Neural cell (in vitro differentiated cells): ENCODE data around the gene NDUFB7. TPM values are rescaled to one million over a fixed set of nuclear protein-coding genes. Genes with fewer than 3 reads are reported as not detected.
"Not testable (repeated sequence)": the region's sequence is repeated elsewhere in the genome, so short reads cannot be mapped to it uniquely, and the experiment has no call there.

Experiments
- H2AFZ ChIP-seq: fragments of 200-600, 300-800 bp; sonication (generic), shearing (Covaris generic); 2 replicates; pipeline ENCODE4 v1.6.0; 2014; ENCODE audit warnings: low read depth, mild to moderate bottlenecking, antibody characterized with exemption, low read length, moderate library complexity
- H3F3A ChIP-seq: fragments of 200-600 bp; shearing (Covaris generic); 2 replicates; pipeline ENCODE4 v1.6.1; 2016; ENCODE audit warnings: mild to moderate bottlenecking, moderate library complexity, mixed read lengths, antibody characterized with exemption, low read length; ENCODE audit not compliant: insufficient read depth, poor library complexity, severe bottlenecking
- H3K27ac ChIP-seq: fragments of 200-600, 300-800 bp; sonication (generic), shearing (Covaris generic); 2 replicates; pipeline ENCODE4 v1.5.1; 2014; ENCODE audit warnings: mild to moderate bottlenecking, low read length, moderate library complexity
- H3K27me3 ChIP-seq: fragments of 300-800, 200-600 bp; sonication (generic), shearing (Covaris generic); 2 replicates; pipeline ENCODE4 v1.6.0; 2014; ENCODE audit warnings: mild to moderate bottlenecking, low read depth, low read length, moderate library complexity; ENCODE audit not compliant: insufficient read depth
- H3K36me3 ChIP-seq: fragments of 300-800, 200-600 bp; sonication (generic), shearing (Covaris generic); 2 replicates; pipeline ENCODE4 v1.5.1; 2014; ENCODE audit warnings: mild to moderate bottlenecking, antibody characterized with exemption, low read length, moderate library complexity; ENCODE audit not compliant: insufficient read depth
- H3K4me2 ChIP-seq: fragments of 300-800, 200-600 bp; sonication (generic), shearing (Covaris generic); 2 replicates; pipeline ENCODE4 v1.6.0; 2014; ENCODE audit warnings: mild to moderate bottlenecking, low read length
- H3K4me3 ChIP-seq: fragments of 300-800, 200-600 bp; sonication (generic), shearing (Covaris generic); 2 replicates; pipeline ENCODE4 v1.5.1; 2014; ENCODE audit warnings: mild to moderate bottlenecking, low read length, moderate library complexity
- H3K79me2 ChIP-seq: fragments of 200-600 bp; shearing (Covaris generic); replicated peaks from 2 replicates; pipeline ENCODE4 v1.6.0; 2014; ENCODE audit warnings: mild to moderate bottlenecking, low read length, moderate library complexity; ENCODE audit not compliant: insufficient read depth
- H3K9ac ChIP-seq: fragments of 300-800, 200-600 bp; sonication (generic), shearing (Covaris generic); 2 replicates; pipeline ENCODE4 v1.6.1; 2016; ENCODE audit warnings: mild to moderate bottlenecking, low read length, mixed read lengths
- H3K9me2 ChIP-seq: fragments of 200-600 bp; shearing (Covaris generic); 2 replicates; pipeline ENCODE4 v1.6.1; 2016; ENCODE audit warnings: mild to moderate bottlenecking, low read length, mixed read lengths; ENCODE audit not compliant: insufficient read depth
- H3K9me3 ChIP-seq: fragments of 200-600, 300-800 bp; sonication (generic), shearing (Covaris generic); 2 replicates; pipeline ENCODE4 v1.6.1; 2016; ENCODE audit warnings: mild to moderate bottlenecking, mixed run types, low read length, moderate library complexity, mixed read lengths
- H4K20me1 ChIP-seq: fragments of 200-600 bp; shearing (Covaris generic); 2 replicates; pipeline ENCODE4 v1.6.1; 2016; ENCODE audit warnings: mild to moderate bottlenecking, mixed run types; ENCODE audit not compliant: insufficient read depth
- CTCF ChIP-seq: fragments of 450-650 bp; IDR thresholded peaks from 2 replicates; pipeline ENCODE4 v1.5.1; 2014; ENCODE audit warnings: antibody characterized with exemption, mild to moderate bottlenecking, moderate library complexity; ENCODE audit not compliant: poor library complexity, severe bottlenecking
- EP300 ChIP-seq: fragments of 450-650 bp; conservative IDR thresholded peaks from 2 replicates; pipeline ENCODE4 v1.6.1; 2014; ENCODE audit warnings: antibody characterized with exemption, mild to moderate bottlenecking, moderate library complexity; ENCODE audit not compliant: poor library complexity, severe bottlenecking
- EZH2 ChIP-seq: fragments of 200-600, 300-800 bp; shearing (Covaris generic), sonication (generic); IDR thresholded peaks from 2 replicates; pipeline ENCODE4 v1.6.1; 2014; ENCODE audit warnings: antibody characterized with exemption, low read length, borderline replicate concordance, mild to moderate bottlenecking; ENCODE audit not compliant: insufficient read depth, poor library complexity, severe bottlenecking
- MXI1 ChIP-seq: fragments of 450-650 bp; conservative IDR thresholded peaks from 2 replicates; pipeline ENCODE4 v1.6.1; 2014; ENCODE audit warnings: antibody characterized with exemption, mild to moderate bottlenecking; ENCODE audit not compliant: poor library complexity, severe bottlenecking
- POLR2AphosphoS5 ChIP-seq: IDR thresholded peaks from 2 replicates; pipeline ENCODE4 v1.6.1; 2012
- RAD21 ChIP-seq: fragments of 450-650 bp; conservative IDR thresholded peaks from 2 replicates; pipeline ENCODE4 v1.6.1; 2014; ENCODE audit warnings: antibody characterized with exemption, mild to moderate bottlenecking, moderate library complexity
- SMC3 ChIP-seq: fragments of 450-650 bp; conservative IDR thresholded peaks from 2 replicates; pipeline ENCODE4 v1.6.1; 2014; ENCODE audit warnings: antibody characterized with exemption, mild to moderate bottlenecking, moderate library complexity; ENCODE audit not compliant: poor library complexity
- TAF1 ChIP-seq: IDR thresholded peaks from 2 replicates; pipeline ENCODE4 v1.6.1; 2012; ENCODE audit warnings: low read depth
- polyA plus RNA-seq: library from polyadenylated mRNA; depleted of rRNA; stranded (reverse); fragments of >200 nt; gene quantifications from 2 replicates; pipeline ENCODE4 v1.2.3, GENCODE V29; 2014
- TF ChIP-seq, protein P1 (sequence below): IDR thresholded peaks from 2 replicates; pipeline ENCODE4 v1.6.1; 2012; ENCODE audit warnings: borderline replicate concordance

NDUFB7 gene
- polyA plus RNA-seq, 1 donor from 2014 or later, result 615 TPM

DNA sequence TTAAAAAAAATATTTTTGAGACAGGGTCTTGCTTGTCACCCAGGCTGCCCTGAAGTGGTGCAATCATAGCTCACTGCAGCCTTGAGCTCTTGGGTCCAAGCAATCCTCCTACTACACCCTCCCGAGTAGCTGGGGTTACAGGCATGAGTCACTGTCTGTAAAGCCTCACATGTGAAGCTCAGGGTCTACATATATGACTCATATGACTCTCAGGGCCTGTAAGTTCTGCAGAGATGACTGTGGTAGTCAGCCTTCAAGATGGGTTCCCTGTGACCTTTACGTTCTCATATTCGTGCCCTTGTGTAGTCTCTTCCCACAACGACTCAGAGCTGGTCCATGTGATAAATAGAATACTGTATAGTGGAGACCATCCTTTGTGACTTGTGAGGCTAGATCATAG is 17.6 kb upstream of the NDUFB7 start:
- H3K4me2 ChIP-seq, H3K27me3 ChIP-seq, H3K27ac ChIP-seq, H4K20me1 ChIP-seq, H2AFZ ChIP-seq, H3F3A ChIP-seq, H3K36me3 ChIP-seq, H3K79me2 ChIP-seq, H3K9me2 ChIP-seq, H3K9me3 ChIP-seq, H3K9ac ChIP-seq, H3K4me3 ChIP-seq: not testable (repeated sequence)

DNA sequence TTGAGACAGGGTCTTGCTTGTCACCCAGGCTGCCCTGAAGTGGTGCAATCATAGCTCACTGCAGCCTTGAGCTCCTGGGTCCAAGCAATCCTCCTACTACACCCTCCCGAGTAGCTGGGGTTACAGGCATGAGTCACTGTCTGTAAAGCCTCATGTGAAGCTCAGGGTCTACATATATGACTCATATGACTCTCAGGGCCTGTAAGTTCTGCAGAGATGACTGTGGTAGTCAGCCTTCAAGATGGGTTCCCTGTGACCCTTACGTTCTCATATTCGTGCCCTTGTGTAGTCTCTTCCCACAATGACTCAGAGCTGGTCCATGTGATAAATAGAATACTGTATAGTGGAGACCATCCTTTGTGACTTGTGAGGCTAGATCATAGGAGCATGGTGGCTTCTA is 13.3 kb upstream of the NDUFB7 start:
- not testable (repeated sequence) for H3K79me2 ChIP-seq, H3K36me3 ChIP-seq, H3F3A ChIP-seq, H3K9ac ChIP-seq, H2AFZ ChIP-seq, H3K4me2 ChIP-seq, H3K9me3 ChIP-seq, H3K27ac ChIP-seq, H3K4me3 ChIP-seq, H3K27me3 ChIP-seq, H3K9me2 ChIP-seq, H4K20me1 ChIP-seq

- H3F3A ChIP-seq, H4K20me1 ChIP-seq, H3K9ac ChIP-seq, H3K9me3 ChIP-seq, H3K4me3 ChIP-seq, H3K79me2 ChIP-seq, H3K27me3 ChIP-seq, H3K4me2 ChIP-seq, H3K36me3 ChIP-seq, H2AFZ ChIP-seq, H3K27ac ChIP-seq, H3K9me2 ChIP-seq: not testable (repeated sequence)
Observed at GRCh38 chr19:14584372-14584771, 12.5 kb upstream of the NDUFB7 start.

DNA sequence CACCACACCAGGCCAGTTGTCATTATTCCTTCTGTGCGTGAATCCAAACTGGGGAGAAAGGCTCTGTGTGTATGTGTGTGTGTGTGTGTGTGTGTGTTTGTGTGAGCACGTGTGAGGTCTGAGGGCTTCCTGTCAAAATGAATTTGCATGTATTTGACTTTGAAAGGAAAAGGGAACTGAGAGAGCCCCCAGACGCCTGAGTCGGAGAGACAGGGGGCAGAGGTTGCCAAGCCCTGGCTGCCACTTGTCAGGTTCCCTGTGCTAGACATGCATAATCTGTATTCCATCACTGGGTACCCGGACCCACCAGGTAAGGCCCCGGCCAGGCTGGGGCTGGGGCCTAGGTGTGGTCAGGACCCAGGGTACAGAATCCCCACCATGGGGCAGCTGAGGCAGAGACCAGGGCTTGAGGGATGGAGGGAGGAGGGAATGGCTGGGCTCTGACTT is 11.1 kb upstream of the NDUFB7 start, which contains the start of gene CLEC17A:
Gene CLEC17A, plus strand, starts transcription at position 191 of the 447 bp plus-strand sequence. Its CDS starts 77 bp downstream, at position 268.
- Histone ChIP-seq H3K36me3 (no peaks in the 10 kb centered on the region), H2AFZ (no peak within 1 kb of the TSS)

More for the DNA sequence above, 11.1 kb upstream of the NDUFB7 start, which contains the start of gene CLEC17A:
- Histone ChIP-seq H4K20me1 (no peaks in the 10 kb centered on the region), H3K9me3 (no peaks in the 10 kb centered on the region), H3K9ac (no peak within 1 kb of the TSS), H3F3A (no peaks in the 10 kb centered on the region), H3K27ac (no peak within 1 kb of the TSS), H3K9me2 (no peaks in the 10 kb centered on the region), H3K4me3 (no peak within 1 kb of the TSS), H3K4me2 (no peak within 1 kb of the TSS), H3K27me3 (no peaks in the 10 kb centered on the region), H3K79me2 (no peaks in the 10 kb centered on the region)
- TF ChIP-seq POLR2AphosphoS5 (no peak), SMC3 (no peak), TAF1 (no peak), EZH2 (no peak), MXI1 (no peak), EP300 (no peak), CTCF (no peak), RAD21 (no peak)
- TF ChIP-seq, protein P1, sequence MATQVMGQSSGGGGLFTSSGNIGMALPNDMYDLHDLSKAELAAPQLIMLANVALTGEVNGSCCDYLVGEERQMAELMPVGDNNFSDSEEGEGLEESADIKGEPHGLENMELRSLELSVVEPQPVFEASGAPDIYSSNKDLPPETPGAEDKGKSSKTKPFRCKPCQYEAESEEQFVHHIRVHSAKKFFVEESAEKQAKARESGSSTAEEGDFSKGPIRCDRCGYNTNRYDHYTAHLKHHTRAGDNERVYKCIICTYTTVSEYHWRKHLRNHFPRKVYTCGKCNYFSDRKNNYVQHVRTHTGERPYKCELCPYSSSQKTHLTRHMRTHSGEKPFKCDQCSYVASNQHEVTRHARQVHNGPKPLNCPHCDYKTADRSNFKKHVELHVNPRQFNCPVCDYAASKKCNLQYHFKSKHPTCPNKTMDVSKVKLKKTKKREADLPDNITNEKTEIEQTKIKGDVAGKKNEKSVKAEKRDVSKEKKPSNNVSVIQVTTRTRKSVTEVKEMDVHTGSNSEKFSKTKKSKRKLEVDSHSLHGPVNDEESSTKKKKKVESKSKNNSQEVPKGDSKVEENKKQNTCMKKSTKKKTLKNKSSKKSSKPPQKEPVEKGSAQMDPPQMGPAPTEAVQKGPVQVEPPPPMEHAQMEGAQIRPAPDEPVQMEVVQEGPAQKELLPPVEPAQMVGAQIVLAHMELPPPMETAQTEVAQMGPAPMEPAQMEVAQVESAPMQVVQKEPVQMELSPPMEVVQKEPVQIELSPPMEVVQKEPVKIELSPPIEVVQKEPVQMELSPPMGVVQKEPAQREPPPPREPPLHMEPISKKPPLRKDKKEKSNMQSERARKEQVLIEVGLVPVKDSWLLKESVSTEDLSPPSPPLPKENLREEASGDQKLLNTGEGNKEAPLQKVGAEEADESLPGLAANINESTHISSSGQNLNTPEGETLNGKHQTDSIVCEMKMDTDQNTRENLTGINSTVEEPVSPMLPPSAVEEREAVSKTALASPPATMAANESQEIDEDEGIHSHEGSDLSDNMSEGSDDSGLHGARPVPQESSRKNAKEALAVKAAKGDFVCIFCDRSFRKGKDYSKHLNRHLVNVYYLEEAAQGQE, result no peak
